ENCODE data around the gene CDIP1.

GRCh38 chr16:4522051-4522581, 16.5 kb downstream of the CDIP1 start:
- TF ChIP-seq, protein P1, sequence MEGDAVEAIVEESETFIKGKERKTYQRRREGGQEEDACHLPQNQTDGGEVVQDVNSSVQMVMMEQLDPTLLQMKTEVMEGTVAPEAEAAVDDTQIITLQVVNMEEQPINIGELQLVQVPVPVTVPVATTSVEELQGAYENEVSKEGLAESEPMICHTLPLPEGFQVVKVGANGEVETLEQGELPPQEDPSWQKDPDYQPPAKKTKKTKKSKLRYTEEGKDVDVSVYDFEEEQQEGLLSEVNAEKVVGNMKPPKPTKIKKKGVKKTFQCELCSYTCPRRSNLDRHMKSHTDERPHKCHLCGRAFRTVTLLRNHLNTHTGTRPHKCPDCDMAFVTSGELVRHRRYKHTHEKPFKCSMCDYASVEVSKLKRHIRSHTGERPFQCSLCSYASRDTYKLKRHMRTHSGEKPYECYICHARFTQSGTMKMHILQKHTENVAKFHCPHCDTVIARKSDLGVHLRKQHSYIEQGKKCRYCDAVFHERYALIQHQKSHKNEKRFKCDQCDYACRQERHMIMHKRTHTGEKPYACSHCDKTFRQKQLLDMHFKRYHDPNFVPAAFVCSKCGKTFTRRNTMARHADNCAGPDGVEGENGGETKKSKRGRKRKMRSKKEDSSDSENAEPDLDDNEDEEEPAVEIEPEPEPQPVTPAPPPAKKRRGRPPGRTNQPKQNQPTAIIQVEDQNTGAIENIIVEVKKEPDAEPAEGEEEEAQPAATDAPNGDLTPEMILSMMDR (IDR thresholded peaks at IDR 0.05) = no peak
- TF ChIP-seq POLR2A (IDR thresholded peaks at IDR 0.05; ENCODE audit: low read depth) (no peak), EP300 (IDR thresholded peaks at IDR 0.05) (no peak)

All from esophagus muscularis mucosa (tissue), 4 donors.